Testis (tissue), 2 donors: ENCODE measurements around the gene ROBO1.

Experiments
- POLR2A ChIP-seq: fragments of 450-650 bp; IDR thresholded peaks from one replicate; pipeline ENCODE4 v1.6.1; 2017; ENCODE audit warnings: antibody characterized with exemption, mild to moderate bottlenecking, moderate library complexity
- TF ChIP-seq, protein P1 (sequence below), 3 experiments: fragments of 450-650 bp in 2 of 3; fragments of 200-600 bp in 1 of 3; sonication (generic) in 1 of 3; IDR thresholded peaks; one replicate each; pipeline ENCODE4 v1.5.1; 2016 to 2019; ENCODE audit warnings: antibody characterized with exemption in 3 of 3, mild to moderate bottlenecking in 2 of 3, moderate library complexity in 1 of 3

DNA sequence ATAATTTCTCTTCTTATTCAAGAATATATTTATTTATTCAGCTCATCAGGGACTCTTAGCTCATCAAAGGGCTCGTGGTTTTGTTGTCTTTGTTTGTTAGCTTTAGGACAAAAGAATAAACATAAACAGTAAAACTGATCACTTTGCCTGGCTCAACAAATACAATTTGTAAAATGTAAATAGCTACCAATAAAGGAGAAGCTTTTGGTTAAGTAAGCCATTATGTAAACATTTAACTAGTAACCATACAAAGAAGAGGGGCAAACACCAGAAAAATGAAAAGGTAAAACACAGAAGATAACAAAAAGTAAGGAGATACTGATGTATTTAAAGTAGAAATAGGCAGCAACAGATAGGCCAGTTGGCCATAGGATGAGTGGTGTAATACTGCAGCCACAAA is 761.7 kb downstream of the ROBO1 start:
- TF ChIP-seq, protein P1, sequence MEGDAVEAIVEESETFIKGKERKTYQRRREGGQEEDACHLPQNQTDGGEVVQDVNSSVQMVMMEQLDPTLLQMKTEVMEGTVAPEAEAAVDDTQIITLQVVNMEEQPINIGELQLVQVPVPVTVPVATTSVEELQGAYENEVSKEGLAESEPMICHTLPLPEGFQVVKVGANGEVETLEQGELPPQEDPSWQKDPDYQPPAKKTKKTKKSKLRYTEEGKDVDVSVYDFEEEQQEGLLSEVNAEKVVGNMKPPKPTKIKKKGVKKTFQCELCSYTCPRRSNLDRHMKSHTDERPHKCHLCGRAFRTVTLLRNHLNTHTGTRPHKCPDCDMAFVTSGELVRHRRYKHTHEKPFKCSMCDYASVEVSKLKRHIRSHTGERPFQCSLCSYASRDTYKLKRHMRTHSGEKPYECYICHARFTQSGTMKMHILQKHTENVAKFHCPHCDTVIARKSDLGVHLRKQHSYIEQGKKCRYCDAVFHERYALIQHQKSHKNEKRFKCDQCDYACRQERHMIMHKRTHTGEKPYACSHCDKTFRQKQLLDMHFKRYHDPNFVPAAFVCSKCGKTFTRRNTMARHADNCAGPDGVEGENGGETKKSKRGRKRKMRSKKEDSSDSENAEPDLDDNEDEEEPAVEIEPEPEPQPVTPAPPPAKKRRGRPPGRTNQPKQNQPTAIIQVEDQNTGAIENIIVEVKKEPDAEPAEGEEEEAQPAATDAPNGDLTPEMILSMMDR (IDR thresholded peaks at IDR 0.05): no peak
- TF ChIP-seq POLR2A: no peak
